ENCODE results near the gene TTC9B. TPM values are rescaled to one million over a fixed set of nuclear protein-coding genes. Genes with fewer than 3 reads are reported as not detected.

The TTC9B gene
- total and polyA plus RNA-seq, 11 donors, result not detected

DNA sequence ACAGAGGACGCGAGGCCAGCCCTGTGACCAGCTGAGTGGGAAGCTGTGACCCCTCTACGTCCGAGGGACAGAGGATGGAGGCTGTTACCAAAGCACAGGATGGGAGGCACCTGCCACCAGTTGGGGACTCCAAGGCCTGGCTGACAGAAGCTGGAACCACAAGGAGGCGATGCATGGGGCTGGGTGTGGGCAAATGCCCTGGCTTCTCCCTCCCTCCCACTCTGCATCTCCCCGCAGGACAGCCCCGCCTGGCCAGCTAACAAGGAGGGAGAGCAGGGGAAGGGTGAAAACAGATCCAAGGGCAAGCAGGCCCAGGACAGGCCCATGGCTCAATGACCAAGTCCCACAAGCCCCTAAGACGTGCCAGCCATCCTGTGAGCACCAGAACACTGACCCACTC, 38.3 kb upstream of the TTC9B start:
- intact Hi-C loops (cut with DNase I), result no loop called here
- H3K36me3 ChIP-seq, result peaks cover 0 to 57% (median 43%) of the 10 kb centered on the region in 9 donors
- TF ChIP-seq, protein P1, sequence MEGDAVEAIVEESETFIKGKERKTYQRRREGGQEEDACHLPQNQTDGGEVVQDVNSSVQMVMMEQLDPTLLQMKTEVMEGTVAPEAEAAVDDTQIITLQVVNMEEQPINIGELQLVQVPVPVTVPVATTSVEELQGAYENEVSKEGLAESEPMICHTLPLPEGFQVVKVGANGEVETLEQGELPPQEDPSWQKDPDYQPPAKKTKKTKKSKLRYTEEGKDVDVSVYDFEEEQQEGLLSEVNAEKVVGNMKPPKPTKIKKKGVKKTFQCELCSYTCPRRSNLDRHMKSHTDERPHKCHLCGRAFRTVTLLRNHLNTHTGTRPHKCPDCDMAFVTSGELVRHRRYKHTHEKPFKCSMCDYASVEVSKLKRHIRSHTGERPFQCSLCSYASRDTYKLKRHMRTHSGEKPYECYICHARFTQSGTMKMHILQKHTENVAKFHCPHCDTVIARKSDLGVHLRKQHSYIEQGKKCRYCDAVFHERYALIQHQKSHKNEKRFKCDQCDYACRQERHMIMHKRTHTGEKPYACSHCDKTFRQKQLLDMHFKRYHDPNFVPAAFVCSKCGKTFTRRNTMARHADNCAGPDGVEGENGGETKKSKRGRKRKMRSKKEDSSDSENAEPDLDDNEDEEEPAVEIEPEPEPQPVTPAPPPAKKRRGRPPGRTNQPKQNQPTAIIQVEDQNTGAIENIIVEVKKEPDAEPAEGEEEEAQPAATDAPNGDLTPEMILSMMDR (IDR thresholded peaks at IDR 0.05), result no peak
- TF ChIP-seq POLR2A (IDR thresholded peaks at IDR 0.05), result no peak
- ATAC-seq (peak in 2 of 4 donors; percentile 5 to 22), DNase-seq (peak in 1 of 5 donors; percentile 39)
- H3K27me3 ChIP-seq, result no peaks in the 10 kb centered on the region
- peaks cover 0 to 32% (median 2%) of the 10 kb centered on the region in 12 donors for H3K4me1 ChIP-seq
- H3K9me3 ChIP-seq, result no peaks in the 10 kb centered on the region
- 90 to 95% (median 92%) methylated on average over 7 to 8 of the region's 8 CpGs for WGBS, 4 donors
- H3K27ac ChIP-seq, result peak overlapping the region in 4 of 12 donors; percentile 15 to 51 (median 32)
- no peak overlapping the region for H3K4me3 ChIP-seq

DNA sequence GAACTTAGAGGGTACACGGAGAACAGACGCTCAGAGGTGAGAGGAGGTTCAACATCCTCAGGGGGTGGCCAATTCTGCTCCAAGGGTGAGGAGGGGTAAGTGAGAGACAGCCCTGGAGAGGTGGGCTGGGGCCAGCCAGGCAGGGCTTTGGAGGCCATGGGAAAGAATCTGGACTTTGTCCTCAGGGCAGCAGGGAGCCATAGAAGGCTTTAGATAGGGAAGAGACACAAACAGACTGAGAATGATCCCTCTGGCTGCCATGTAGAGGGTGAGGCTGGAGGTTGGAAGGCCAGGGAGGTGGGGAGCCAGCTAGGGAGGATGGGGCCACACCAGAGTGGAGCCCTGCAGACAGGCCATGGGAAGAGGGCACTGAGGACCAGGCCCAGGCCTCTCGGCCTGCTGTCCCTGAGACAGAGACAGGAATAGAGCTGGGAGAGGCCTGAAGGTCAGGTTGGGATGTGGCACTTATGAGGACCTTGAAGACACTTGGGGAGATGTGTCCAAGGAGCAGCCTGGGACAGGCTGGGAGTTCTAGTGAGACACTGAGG, 37.5 kb upstream of the TTC9B start:
- DNase-seq (peak in 1 of 5 donors; percentile 10), ATAC-seq (no peak)
- Histone ChIP-seq H3K4me3 (no peak overlapping the region), H3K27me3 (no peaks in the 10 kb centered on the region), H3K27ac (no peak overlapping the region), H3K4me1 (peaks cover 0 to 32% (median 2%) of the 10 kb centered on the region in 12 donors), H3K9me3 (no peaks in the 10 kb centered on the region), H3K36me3 (peaks cover 0 to 63% (median 44%) of the 10 kb centered on the region in 9 donors)
- WGBS, 4 donors, result 88 to 89% (median 88%) methylated on average over 3 of the region's 3 CpGs
- TF ChIP-seq POLR2A (IDR thresholded peaks at IDR 0.05), result no peak
- TF ChIP-seq, protein P1 (IDR thresholded peaks at IDR 0.05), result no peak
- intact Hi-C loops (cut with DNase I), result no loop called here

DNA sequence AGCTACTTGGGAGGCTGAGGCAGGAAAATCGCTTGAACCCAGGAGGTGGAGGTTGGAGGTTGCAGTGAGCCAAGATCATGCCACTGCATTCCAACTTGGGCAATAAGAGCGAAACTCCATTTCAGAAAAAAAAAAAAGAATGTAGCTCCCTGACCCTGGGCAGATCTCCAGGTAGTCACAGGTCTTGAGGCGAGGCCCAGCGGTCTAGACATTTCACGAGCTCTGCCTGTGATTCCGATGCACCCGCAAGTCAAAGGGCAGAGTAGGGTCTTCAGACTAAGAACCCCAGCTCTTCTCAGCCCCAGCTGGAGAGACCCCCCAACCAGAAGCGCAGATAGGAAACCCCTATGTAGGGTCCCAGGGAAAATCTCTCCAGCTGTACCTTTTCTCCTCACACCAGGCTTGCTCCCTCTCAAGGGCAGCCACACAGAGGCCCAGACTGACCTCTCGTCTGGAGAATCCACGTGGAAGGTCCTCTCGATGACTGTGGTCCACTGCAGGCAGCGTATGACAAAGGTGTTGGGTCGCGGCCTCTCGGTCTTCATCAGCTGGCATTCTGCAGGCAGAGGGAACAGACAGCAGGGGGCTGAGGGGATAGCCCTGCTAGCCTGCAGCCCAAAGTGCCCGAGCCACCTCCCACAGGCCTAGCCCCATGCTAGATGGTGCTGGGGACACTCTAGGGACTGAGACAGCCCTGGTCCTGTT, 36.7 kb upstream of the TTC9B start:
- DNase-seq, result peak in 1 of 5 donors; percentile 46
- Histone ChIP-seq H3K36me3 (peaks cover 0 to 71% (median 51%) of the 10 kb centered on the region in 9 donors), H3K9me3 (no peaks in the 10 kb centered on the region), H3K4me3 (no peak overlapping the region), H3K4me1 (peaks cover 0 to 28% (median 0%) of the 10 kb centered on the region in 12 donors), H3K27ac (no peak overlapping the region), H3K27me3 (no peaks in the 10 kb centered on the region)
- WGBS, 4 donors, result 93 to 96% (median 94%) methylated on average over 14 to 16 of the region's 16 CpGs
- intact Hi-C loops (cut with DNase I), result no loop called here
- ATAC-seq, result no peak
- TF ChIP-seq, protein P1 (IDR thresholded peaks at IDR 0.05), result no peak
- no peak for TF ChIP-seq POLR2A (IDR thresholded peaks at IDR 0.05)

DNA sequence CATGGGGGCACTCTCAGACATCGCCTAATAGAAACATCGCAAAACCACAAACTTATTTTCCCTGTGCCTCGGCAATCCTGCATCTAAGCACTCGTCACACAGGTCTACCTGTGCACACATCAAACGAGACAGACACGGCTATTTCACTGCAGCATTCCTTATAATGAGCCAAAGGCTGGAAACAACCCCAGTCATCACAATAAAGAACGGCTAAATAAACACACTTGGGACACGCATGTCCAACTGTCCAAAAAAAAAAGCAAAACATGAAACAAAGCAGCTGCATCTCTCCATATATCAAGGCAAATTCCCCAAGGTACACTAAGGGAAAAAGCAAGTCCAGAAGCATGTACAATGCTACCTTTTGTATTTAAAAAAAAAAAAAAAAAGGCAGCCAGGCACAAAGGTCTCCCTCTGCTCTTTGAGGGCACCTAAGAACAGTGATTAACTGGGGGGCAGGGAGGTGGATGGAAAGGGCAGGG, 35.5 kb upstream of the TTC9B start:
- 78 to 89% (median 85%) methylated on average over 8 of the region's 8 CpGs for WGBS, 4 donors
- no peak for ATAC-seq
- peaks cover 0 to 80% (median 56%) of the 10 kb centered on the region in 9 donors for H3K36me3 ChIP-seq

More for the DNA sequence above, 35.5 kb upstream of the TTC9B start:
- Histone ChIP-seq H3K4me1 (peaks cover 0 to 25% (median 0%) of the 10 kb centered on the region in 12 donors), H3K9me3 (no peaks in the 10 kb centered on the region), H3K27me3 (no peaks in the 10 kb centered on the region), H3K4me3 (no peak overlapping the region), H3K27ac (no peak overlapping the region)
- no peak for TF ChIP-seq POLR2A (IDR thresholded peaks at IDR 0.05)
- TF ChIP-seq, protein P1 (IDR thresholded peaks at IDR 0.05), result no peak
- intact Hi-C loops (cut with DNase I), result no loop called here
- no peak for DNase-seq

All from heart left ventricle (tissue), 16 donors.